ENCODE data around the gene CMTM1.

CMTM1 gene

GRCh38 chr16:66539623-66540469, 26.4 kb upstream of the CMTM1 start:
- DNase-seq = no peak

- no peak for DNase-seq
These were observed 24.6 kb upstream of the CMTM1 start for GRCh38 chr16:66541388-66542355.

GRCh38 chr16:66542396-66542795, 23.8 kb upstream of the CMTM1 start:
- no peak for DNase-seq

GRCh38 chr16:66543541-66543940, 22.7 kb upstream of the CMTM1 start:
- DNase-seq = no peak

- no peak for DNase-seq
These were observed 22.1 kb upstream of the CMTM1 start for GRCh38 chr16:66544016-66544757.

GRCh38 chr16:66547101-66547989, 18.9 kb upstream of the CMTM1 start:
- no peak for DNase-seq

GRCh38 chr16:66548068-66548467, 18.2 kb upstream of the CMTM1 start:
- no peak for DNase-seq

GRCh38 chr16:66548868-66549267, 17.4 kb upstream of the CMTM1 start:
- DNase-seq = no peak

GRCh38 chr16:66549284-66550131, 16.7 kb upstream of the CMTM1 start, which contains the start of gene TK2:
Gene TK2 (minus strand): TSS chr16:66550122. CDS start chr16:66550061, 61 bp downstream.
- DNase-seq = peak in 1 of 2 experiments; percentile 77

GRCh38 chr16:66551348-66551759, 14.9 kb upstream of the CMTM1 start:
- DNase-seq = peak in 1 of 2 experiments; percentile 44

- no peak for DNase-seq
These were observed 14.4 kb upstream of the CMTM1 start for GRCh38 chr16:66551788-66552285.

- DNase-seq = peak; percentile 11 to 80
These were observed 13.7 kb upstream of the CMTM1 start, which contains the start of gene CKLF for GRCh38 chr16:66552286-66553177. Gene CKLF (plus strand): TSS chr16:66552576. CDS start chr16:66552716, 140 bp downstream.

- DNase-seq = no peak
These were observed 13.0 kb upstream of the CMTM1 start for GRCh38 chr16:66553223-66553622.

GRCh38 chr16:66554021-66554420, 12.2 kb upstream of the CMTM1 start:
- DNase-seq = no peak

- no peak for DNase-seq
These were observed 11.7 kb upstream of the CMTM1 start for GRCh38 chr16:66554495-66554894.

- DNase-seq = no peak
These were observed 6.1 kb upstream of the CMTM1 start for GRCh38 chr16:66560107-66560506.

- no peak for DNase-seq
These were observed 4.7 kb upstream of the CMTM1 start for GRCh38 chr16:66561381-66562080.

GRCh38 chr16:66562409-66562808, 3.8 kb upstream of the CMTM1 start:
- no peak for DNase-seq

GRCh38 chr16:66562986-66563385, 3.3 kb upstream of the CMTM1 start:
- DNase-seq = no peak
